Measurements from ENCODE around the gene IBSP. TPM values are rescaled to one million over a fixed set of nuclear protein-coding genes. Genes with fewer than 3 reads are reported as not detected.

IBSP gene
- total RNA-seq = not detected in 2 replicates

GRCh38 chr4:87799301-87800113 lies at the start of gene IBSP:
Gene IBSP (plus strand): TSS chr4:87799554. CDS start chr4:87802362, 2,808 bp downstream.
- no peak for TF ChIP-seq CTCF (IDR thresholded peaks at IDR 0.05; ENCODE audit: insufficient read depth, low read length, poor library complexity, severe bottlenecking)
- H3K4me3 ChIP-seq (ENCODE audit: low read depth, low read length) = no peak within 1 kb of the TSS
- no peaks in the 10 kb centered on the region for H3K27me3 ChIP-seq (ENCODE audit: control insufficient read depth, insufficient read depth, low read length)
- DNase-seq (ENCODE audit: low read depth) = no peak
- H3K36me3 ChIP-seq (ENCODE audit: control insufficient read depth, insufficient read depth, low read length) = no peaks in the 10 kb centered on the region

GRCh38 chr4:87749883-87750282 lies 49.5 kb upstream of the IBSP start:
- DNase-seq (ENCODE audit: low read depth) = no peak
- H3K4me3 ChIP-seq (ENCODE audit: low read depth, low read length) = no peak overlapping the region
- no peak for TF ChIP-seq CTCF (IDR thresholded peaks at IDR 0.05; ENCODE audit: insufficient read depth, low read length, poor library complexity, severe bottlenecking)

GRCh38 chr4:87758270-87758669 lies 41.1 kb upstream of the IBSP start:
- TF ChIP-seq CTCF (IDR thresholded peaks at IDR 0.05; ENCODE audit: insufficient read depth, low read length, poor library complexity, severe bottlenecking) = no peak
- H3K27me3 ChIP-seq (ENCODE audit: control insufficient read depth, insufficient read depth, low read length) = no peaks in the 10 kb centered on the region
- no peak for DNase-seq (ENCODE audit: low read depth)
- no peak overlapping the region for H3K4me3 ChIP-seq (ENCODE audit: low read depth, low read length)
- H3K36me3 ChIP-seq (ENCODE audit: control insufficient read depth, insufficient read depth, low read length) = no peaks in the 10 kb centered on the region

More at GRCh38 chr4:87749883-87750282, 49.5 kb upstream of the IBSP start:
- H3K27me3 ChIP-seq (ENCODE audit: control insufficient read depth, insufficient read depth, low read length) = no peaks in the 10 kb centered on the region
- H3K36me3 ChIP-seq (ENCODE audit: control insufficient read depth, insufficient read depth, low read length) = no peaks in the 10 kb centered on the region

GRCh38 chr4:87762311-87762710 lies 37.0 kb upstream of the IBSP start:
- no peak for TF ChIP-seq CTCF (IDR thresholded peaks at IDR 0.05; ENCODE audit: insufficient read depth, low read length, poor library complexity, severe bottlenecking)
- H3K36me3 ChIP-seq (ENCODE audit: control insufficient read depth, insufficient read depth, low read length) = no peaks in the 10 kb centered on the region
- no peaks in the 10 kb centered on the region for H3K27me3 ChIP-seq (ENCODE audit: control insufficient read depth, insufficient read depth, low read length)
- DNase-seq (ENCODE audit: low read depth) = no peak
- H3K4me3 ChIP-seq (ENCODE audit: low read depth, low read length) = no peak overlapping the region

GRCh38 chr4:87781569-87781968 lies 17.8 kb upstream of the IBSP start:
- Histone ChIP-seq H3K36me3 (ENCODE audit: control insufficient read depth, insufficient read depth, low read length) (no peaks in the 10 kb centered on the region), H3K4me3 (ENCODE audit: low read depth, low read length) (no peak overlapping the region), H3K27me3 (ENCODE audit: control insufficient read depth, insufficient read depth, low read length) (no peaks in the 10 kb centered on the region)
- no peak for TF ChIP-seq CTCF (IDR thresholded peaks at IDR 0.05; ENCODE audit: insufficient read depth, low read length, poor library complexity, severe bottlenecking)
- no peak for DNase-seq (ENCODE audit: low read depth)

- H3K27me3 ChIP-seq (ENCODE audit: control insufficient read depth, insufficient read depth, low read length) = no peaks in the 10 kb centered on the region
- no peak overlapping the region for H3K4me3 ChIP-seq (ENCODE audit: low read depth, low read length)
- H3K36me3 ChIP-seq (ENCODE audit: control insufficient read depth, insufficient read depth, low read length) = no peaks in the 10 kb centered on the region
- no peak for DNase-seq (ENCODE audit: low read depth)
- no peak for TF ChIP-seq CTCF (IDR thresholded peaks at IDR 0.05; ENCODE audit: insufficient read depth, low read length, poor library complexity, severe bottlenecking)
Measured at GRCh38 chr4:87783781-87784180, 15.6 kb upstream of the IBSP start.

All from kidney epithelial cell (primary cell).